HG03354 (cell line): ENCODE results near the gene BOK.

Source experiments
- ATAC-seq: cut with Tn5 transposase; IDR thresholded peaks from one replicate; pipeline ENCODE4 v1.9.1; 2021; ENCODE audit warnings: mild to moderate bottlenecking; ENCODE audit not compliant: unreplicated experiment, poor library complexity, severe bottlenecking

BOK gene

DNA sequence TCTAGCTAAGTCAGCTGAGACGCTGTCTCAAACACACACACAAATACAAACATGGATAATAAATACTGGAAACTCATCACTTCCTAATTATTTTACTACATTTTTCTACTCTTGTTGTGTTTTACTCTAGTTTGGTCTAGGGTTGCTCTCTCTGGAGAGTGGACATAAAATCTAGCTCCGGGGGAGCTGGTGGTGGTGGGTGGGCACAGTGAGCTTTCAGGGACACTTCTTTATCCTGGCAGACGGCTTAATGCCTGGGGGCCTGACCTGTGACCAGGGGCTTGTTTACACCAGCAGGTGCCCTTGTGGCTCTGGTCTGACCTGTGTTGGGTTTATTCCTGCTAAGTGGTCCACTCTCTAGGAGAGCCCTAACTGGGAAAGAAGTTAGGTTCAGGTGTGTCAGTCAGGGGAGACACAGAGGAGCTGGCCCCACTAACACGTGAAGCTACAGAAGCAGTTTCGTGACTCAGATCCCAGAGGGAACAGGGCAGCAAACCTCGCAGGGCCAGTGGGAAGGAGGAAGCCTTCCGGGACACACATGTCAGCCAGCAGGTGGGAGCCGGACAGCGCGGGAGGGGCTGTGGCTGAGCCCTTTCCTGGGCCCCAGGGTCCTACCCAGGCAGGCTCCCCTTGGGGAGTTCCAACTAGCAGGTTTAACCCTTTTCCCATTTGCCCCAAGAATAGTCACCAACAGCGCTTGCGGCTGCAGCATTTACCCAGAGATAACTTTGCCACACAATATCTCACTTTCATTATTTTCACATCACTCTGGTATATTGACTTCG lies 22.5 kb upstream of the BOK start:
- no peak for ATAC-seq

DNA sequence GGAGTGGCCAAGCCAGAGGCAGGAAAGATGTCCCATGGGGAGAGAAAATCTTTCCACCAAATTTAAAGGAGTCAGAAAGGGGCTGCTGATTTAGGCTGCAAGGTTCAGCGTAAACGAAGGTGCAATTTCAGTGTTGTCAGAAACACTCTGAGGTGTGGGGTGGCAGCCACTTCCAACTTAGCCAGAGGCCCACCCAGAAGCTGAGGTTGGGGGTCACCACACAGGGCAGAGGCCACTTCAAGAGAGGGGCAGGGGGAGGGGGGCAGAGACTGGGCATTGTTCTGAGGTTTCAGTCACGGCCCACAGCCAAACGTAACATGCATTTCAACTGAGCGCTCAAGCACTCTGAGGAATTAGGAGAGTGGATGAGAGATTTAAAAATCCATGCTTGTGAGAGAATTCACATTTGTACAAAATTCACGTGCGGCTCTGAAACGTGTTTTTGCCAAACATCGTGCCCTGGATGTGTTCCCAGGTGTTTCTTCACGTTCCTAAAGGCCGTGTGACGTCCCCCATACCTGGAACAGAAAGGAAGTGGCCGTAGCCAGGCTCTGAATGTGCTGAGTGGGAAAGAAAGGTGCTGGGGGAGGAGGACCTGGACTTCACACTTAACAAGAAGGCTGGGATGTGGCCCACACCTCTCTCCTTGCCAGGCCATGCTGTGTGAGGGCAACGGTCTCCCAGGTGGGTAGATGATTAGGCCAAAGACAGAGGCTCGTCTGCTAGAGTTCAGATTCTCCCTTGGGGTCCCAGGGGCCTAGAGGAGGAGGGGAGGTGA lies 19.5 kb upstream of the BOK start:
- ATAC-seq: no peak

DNA sequence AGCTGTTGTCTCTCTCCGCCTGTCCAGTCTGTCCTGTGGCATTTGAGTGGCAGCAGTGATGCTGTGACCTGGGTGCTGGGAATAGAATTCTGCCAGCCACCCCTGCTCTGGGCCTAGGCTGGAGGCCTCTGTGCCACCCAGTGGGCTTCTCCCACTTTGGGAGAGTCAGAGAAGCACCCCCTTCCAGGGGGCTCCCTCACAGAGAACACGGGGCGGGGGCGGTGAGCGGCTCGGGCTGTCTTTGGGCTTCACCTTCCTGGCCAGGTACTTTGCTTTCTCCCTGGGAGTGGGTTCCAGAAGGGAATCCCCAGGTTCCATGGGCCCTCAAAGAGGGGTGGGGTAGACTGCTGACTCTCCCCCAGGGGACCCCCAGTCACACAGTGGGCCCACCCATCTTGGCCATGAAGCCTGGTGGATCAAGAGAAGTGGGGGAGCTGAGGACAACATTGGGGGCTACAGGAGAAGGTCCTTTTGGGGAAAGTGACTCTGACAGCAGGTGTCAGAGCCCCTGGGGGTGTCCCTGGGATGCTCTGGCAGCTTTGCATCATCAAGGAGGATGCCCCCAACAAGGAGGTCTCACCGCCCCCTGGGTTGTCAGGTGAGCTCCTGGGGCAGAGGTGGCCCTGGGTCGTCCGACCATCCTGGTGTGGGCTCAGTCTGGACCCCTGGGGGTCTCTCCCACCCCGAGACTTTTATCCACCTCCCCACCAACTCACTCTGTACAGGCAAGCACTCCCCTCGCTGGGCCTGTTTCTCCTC lies 18.8 kb upstream of the BOK start:
- no peak for ATAC-seq

DNA sequence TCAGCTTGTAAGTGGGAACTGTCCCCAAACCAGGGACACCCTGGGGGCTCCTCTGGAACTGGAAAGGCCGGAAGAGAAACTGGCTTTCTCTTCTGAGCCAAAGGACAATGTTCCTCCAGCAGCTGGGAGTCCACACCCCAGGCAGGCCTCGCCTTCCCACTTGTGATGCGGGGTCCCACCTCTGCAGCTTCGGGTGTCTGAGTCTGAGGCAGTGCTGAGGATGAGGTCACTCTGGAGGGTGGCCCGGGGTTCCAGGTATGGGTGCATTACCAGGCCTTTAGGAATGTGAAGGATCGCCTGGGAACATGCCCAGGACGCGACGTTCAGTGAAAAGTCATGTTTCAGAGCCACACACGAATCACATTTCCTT lies 18.2 kb upstream of the BOK start:
- ATAC-seq: no peak

DNA sequence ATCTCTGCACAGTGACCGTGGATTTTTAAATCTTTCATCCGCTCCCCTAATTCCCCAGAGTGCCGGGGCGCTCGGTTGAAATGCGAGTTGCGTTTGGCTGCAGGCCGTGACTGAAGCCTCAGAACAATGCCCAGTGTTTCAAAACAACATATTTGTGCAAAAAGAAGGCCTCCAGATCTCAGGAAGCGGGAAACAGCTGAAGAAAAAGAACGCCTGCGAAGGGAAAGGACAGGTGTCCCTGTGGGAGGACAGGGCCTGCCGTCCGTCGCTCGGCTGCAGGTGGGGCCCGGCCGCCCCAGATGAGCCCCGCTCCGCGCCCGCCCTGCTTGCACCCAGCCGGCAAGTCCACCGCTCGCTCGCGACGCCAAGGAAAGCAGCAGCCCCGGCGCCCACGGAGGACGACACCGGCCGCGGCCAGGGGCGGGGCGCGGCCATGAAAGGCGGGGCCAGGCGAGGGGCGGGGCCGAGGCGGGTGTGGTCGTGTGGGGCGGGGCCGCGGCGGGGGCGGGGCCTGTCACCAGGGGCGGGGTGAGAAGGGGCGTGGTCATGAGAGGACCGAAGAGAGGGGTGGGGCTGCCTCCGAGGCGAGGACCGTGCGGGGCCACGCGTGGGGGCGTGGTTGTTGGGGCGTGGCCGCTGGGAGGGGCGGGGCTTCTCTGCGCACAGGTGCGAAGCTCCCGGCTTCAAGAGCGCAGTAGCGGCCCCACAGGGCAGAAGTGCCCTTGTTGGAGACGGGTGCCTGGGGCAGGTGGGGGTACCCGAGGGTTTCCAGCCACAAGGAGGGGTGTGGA lies 17.6 kb upstream of the BOK start:
- ATAC-seq: no peak

DNA sequence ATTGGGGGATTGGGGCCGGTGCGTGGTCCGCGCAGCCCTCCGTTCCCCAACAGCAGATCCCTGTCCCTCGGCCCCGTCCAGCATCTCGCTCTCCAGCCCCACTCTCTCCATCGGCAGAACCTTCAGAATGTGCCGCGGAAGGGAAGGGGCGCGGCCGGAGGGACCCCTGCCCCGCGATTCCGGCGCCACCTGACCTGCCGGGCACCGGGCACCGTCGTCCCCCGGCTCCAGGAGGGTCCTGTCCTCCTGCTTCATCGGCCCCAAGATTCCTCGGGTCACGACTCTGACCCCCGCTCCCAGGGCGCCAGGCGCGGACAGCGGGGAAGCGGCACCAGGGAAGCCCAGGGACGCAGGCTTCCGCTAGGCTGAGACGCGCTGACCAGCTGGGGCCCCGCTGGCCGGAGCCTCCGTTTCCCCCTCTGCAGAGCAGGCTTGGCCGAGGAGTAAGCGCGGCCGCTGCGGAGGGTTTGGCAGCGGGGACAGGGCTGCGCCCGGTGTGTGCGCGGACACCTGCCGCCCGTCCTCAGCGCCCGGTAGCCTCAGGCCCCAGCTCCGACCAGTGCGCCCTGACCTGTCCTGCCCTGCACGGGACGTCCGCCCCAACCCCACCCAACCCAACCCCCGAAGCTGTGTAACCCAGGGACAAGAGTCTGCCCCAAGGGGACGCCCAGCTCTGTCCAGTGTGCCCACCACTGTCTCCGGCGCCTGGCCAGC lies 16.8 kb upstream of the BOK start:
- no peak for ATAC-seq

DNA sequence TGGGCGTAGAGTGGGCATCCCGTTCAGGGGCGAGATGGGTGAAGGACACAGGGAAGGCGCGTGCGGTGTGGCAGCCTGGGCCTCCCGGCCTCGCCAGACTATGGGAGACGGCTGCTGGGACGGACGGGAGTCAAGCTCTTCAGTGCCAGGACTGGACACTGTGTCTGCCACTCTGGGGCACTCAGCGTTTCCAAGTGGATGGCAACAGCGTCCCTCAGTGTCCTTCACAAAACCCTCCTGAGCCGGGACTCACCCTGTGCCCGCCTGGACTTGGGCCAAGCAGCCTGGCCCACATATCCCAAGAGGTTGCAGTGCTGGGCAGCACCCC lies 16.3 kb upstream of the BOK start:
- ATAC-seq: no peak

DNA sequence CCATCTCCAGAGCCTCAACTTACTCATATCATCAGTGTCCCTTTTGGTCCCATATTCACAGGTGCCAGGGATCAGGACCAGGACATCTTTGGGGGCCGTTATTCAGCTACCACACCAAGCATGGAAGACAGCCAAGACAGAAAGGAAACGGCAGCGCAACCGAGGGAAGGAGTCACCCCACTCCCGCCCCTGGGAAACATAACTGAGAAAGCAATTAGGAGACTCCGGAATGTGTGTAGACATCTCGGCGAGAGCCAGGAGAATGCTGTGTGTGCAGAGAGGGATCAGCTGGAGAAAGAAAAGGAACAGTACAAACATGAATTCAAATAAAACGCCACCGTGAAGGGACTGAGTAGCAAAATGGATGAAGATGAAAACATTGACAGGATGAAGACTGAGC lies 13.4 kb upstream of the BOK start:
- no peak for ATAC-seq

DNA sequence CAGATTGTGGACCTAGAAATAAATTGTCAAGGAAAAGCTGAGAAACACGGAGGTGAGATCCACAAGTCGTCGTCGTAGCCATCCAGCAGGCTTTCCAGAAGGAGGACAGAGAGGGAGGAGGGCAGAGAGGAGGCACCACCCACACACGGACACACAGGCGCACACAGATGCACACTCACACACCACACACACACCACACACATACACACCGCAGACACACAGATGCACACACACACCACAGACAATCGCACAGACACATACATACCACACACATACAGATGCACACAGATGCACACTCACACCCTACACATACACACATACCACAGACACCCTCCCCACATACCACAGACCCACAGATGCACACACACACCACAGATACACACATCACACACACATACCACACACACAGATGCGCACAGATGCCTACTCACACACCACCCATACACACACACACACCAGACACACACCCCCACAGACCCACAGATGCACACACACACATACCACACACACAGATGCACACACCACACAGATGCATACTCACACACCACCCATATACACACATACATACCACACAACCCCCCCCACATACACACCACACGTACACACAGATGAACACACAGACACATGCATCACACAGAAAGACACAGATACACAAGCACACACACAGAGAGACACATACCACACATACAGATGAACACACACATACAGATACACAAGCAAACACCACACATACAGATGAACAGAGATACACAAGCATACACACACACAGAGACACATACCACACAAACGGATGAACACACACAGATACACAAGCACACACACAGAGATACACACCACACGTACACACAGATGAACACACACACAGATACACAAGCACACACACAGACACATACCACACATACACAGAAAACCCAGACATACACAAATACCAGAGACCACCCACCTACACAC lies 12.7 kb upstream of the BOK start:
- ATAC-seq: no peak

DNA sequence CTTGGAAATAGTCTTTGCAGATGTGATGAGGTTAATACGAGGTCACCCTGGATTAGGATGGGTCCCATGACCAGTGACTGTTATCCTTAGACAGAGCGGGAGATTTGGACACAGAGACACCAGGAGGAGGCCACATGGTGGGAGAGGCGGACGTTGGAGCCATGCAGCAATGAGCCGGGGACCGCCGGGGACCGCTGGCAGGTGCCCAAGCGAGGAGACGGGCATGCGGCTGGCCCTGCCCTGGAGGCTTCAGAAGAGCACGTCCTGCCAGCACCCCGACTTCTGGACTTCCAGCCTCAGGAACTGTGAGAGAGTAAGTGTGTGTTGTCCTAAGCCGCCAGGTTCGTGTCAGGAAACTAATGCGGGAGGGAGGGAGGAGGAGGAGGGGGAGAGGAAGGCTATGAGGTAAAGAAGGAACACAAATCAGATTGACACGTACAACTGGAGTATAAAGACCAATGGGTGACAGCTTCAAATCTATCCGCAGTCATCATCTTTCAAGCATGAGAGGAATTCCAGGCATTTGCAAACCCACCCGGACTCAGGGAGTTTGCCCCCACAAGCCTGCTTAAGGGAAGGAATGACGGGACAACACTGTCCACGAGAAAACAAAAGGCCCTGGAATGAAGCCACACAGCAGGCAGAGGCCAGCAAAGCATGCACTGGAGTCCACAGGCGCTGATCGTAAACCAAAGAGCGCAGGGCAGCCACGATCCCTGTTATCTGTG lies 11.6 kb upstream of the BOK start:
- ATAC-seq: no peak

DNA sequence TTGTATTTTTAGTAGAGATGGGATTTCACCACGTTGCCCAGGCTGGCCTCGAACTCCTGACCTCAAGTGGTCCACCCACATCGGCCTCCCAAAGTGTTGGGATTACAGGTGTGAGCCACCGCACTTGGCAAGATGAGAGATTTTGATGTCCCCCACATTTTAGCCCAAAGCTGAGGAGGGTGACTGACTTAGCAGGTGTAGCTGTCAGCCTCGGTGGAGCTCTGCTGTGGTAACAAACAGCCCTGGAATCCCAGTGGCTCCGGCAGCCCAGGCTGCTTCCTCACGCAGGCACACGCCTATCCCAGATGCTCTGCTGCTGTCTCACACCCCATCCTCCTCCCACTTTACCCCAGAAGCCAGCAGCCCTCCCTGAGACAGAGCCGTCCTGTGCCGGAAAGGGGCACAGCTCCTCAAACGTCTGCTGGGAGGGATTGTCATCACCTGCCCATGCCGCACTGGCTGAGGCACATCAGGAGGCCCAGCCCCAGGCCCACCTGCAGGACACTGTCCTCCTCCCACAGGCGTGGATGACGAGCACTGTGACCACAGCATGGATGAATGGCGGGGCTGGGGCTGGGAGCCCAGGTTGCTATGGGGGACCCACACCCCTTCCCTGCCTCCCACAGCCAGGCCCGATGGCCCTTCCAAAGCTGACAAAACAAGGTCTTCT lies 10.6 kb upstream of the BOK start:
- ATAC-seq: no peak

DNA sequence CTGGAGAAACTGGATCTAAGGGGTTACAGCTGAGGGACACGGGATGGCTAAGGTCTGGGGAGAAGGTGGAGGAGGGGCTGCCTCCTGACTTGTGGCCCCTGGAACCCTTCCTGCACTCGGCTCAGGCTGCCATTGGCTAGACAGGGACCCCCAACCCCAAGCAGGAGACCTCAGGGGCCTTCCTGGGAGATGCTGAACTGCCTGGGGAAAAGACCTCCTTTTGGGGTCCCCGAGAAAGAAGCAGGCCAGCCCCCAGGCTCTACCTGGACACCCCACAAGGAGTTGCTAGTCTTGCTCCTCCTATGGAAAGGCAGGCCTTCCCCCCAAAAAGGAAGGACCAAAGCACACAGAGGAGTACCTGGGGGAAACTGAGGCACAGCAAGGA lies 10.1 kb upstream of the BOK start:
- ATAC-seq: no peak

DNA sequence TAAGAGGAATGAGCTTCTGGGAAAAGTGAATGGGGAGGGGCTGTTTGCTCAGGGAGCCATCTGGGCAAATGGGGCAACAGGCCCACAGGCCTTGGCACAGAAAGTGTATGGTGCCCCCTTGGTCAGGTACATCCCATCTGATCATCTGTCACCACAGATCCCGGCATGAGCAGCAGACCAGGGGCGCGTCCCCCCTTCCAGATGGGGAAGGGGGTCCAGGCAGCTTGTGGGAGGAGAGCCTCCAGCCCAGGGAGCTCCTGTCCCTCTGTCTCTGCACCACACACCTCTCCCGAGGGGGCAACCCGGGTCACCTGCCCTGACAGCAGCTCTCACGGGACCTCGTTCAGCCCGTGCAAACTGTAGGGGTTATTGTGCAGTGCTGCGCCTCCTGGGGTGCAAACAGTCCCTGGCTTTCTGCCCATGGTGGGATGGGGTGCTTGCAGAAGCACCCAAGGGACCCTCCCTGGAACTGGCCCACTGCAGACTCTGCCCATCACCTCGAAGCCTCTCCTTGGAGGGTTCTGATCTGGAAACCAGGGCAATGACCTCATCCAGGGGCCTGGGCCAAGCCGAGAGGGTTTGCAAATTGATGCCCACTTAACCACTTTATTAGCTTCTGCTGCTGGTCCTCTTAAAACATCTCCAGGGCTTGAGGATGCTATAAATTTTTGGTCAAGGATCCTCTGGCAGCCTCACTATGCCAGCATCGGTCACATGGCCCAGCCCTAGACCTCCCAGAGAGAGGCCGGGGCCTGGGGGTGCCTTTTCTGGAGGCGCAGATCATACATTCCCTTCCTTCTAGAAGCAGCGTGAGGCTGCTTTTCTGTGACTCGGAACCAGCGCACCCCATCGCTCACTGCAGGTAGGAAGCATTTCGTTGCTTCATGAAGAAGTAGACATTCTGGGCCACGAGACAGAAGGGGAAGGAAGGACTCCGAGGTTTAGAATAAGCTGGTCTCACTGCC lies 7.6 kb upstream of the BOK start:
- no peak for ATAC-seq

DNA sequence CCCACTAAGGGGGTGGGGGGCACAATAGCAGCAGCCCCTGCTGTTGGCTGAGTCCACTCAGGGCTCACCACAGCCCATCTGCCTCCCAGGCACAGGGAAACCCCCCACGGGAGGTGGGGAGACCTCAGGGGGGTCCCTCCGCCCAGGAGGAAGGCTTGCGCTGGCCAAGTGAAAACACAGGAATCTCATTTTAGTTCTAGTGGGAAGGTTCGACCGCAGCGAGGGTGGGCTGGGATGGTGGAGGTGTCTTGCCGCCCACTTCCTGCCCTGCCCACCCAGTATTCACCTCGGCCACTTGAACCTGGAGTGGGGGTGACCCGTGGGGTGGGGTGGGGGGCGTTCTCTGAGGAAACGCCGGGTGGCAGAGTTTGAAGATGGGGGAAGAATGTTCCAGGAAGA lies 6.9 kb upstream of the BOK start:
- no peak for ATAC-seq

DNA sequence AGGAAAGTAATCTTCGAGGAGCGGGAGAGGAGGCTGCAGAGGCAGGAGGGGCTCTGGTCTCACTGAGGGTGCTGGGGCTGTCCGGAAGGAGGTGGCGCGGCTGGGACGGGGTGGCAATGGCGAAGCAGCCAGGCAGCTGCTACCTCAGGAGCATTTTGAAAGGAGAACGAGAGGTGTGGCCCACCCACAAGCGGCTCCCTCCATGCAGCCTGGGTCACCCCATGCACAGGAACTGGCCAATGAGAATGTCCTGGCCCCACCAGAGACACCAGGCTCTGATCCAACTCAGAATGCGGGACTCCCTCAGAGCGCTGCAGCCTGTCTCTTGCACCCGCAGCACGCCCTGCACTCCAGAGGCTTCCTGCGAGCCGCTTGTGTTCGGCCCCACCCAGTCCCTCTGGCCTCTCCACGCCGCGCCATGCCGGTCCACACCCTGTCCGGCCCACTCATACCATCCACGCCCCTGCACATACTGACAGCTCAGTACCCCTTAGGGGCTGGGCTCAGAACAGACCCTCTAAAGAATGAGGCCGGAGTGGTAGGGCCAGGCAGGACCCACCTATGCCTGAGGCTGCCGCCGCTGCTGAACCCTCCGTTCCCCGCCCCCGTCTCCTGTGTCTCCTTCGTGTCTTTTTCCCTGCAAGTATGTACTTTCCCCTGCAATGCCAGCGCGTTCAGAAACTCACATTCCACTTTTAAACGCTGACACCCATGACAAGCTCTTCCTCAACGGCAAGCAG lies 6.4 kb upstream of the BOK start:
- ATAC-seq: no peak

DNA sequence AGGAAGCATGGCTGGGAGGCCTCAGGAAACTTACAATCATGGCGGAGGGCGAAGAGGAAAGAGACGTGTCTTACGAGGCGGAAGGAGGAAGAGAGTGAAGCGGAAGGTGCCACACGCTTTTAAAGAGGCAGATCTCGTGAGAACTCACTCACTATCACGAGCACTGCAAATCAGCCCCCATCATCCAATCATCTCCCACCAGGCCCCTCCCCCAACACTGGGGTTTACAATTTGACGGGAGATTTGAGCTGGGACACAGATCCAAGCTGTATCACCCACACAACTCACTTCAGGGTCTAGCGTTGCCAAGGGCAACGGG lies 5.1 kb upstream of the BOK start:
- no peak for ATAC-seq
